ENCODE results near the gene ASAH2B.
"Not testable (repeated sequence)": the region's sequence is repeated elsewhere in the genome, so short reads cannot be mapped to it uniquely, and the experiment has no call there.

Gene ASAH2B

DNA sequence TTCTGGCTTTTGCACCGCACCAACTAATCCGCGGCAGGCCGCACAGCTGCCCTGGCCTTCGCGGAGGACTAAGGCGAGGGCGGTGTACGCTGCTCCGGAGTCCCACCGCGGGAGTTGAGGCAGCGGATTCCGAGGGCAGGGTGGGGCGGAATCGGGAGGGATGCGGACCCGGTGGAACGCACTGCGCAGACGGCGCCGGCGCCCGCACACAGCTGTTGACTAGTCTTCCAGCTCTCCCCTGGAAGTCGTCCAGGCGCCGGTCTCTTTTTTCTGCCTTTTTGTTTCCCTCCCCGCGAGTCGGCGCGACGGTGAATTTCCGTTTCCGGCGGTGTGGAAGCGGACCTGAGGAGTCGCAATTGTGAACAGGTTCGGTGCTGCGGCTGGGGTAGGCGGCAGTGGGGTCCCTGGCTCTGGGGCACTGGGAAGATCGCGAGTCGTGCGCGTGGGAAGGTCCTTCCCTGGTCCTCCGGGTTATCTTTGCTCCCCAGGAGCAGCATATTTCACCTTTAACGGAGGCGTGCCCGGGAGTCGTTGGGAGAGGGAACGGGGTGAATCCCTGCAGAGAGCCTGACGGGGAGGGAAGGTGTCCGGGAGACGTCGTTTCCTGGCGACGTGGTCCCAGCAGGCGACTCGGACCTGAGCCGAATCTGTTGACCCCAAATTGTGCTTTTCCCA lies at the start of gene ASAH2B:
TSS of gene ASAH2B (plus strand) at position 319 of the 675 bp plus-strand sequence. CDS start 5,195 bp downstream, outside the sequence.
- DNase-seq (ENCODE audit: low spot score): peak; percentile 32

- DNase-seq (ENCODE audit: low spot score): not testable (repeated sequence)
Observed at GRCh38 chr10:50697819-50698218, 41.9 kb upstream of the ASAH2B start.

DNA sequence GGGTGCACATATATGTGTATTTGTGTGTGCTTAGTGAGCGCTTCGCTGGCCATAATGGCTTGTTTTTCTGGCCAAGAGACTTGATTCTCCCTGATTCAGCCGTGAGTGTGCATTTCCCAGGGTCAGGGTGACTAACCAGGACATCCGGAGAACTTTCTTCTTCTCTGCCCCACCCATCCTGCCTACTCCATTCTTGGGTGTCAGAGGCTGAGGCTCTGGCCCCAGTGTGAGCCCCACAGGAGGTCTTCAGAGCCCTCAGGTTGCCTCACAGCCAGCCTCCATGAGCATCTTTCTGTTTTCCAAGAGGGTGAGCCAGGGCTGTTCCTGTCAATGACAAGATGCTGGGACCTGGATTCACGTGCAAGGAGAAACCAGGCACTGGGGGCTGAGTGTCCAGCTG lies 37.8 kb upstream of the ASAH2B start:
- DNase-seq (ENCODE audit: low spot score): not testable (repeated sequence)

DNA sequence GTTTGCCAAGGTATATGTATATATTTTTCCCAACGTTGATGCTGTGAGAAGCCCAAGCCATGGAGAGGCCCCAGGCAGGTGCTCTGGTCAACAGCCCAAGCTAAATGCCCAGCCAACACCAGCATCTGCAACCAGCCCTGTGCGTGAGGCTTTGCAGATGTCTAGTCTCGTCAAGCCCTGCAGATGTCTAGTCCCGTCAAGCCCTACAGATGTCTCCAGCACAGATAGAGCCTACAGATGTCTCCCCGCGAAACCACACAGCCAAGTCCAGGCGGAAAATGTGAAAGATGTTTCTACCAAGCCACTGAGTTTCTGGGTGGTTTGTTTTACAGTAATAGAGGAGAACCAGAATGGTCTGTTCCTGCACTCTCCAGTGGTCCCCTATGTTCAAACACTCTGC lies 36.7 kb upstream of the ASAH2B start:
- DNase-seq (ENCODE audit: low spot score): not testable (repeated sequence)

DNA sequence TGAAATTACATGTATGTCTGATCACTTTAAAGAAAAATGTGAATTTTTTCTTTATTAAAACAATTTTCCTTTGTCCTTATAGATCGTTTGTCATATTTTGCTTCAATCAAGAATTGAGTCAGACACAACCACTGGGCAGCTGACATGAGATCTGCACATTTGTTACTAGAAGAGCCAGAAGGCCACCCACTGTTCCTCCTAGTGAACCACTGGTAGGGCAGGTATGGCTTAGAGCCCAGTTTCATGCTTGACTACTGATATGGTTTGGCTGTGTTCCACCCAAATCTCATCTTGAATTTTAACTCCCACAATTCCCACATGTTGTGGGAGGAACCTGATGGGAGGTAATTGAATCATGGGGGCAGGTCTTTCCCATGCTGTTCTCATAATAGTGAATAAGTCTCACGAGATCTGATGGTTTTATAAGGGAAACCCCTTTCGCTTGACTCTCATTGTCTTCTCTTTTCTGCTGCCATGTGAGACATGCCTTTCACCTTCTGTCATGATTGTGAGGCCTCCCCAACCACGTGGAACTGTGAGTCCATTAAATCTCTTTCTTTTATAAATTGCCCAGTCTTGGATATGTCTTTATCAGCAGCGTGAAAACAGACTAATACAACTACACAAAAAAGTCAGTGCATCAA lies 35.2 kb upstream of the ASAH2B start:
- DNase-seq (ENCODE audit: low spot score): not testable (repeated sequence)

DNA sequence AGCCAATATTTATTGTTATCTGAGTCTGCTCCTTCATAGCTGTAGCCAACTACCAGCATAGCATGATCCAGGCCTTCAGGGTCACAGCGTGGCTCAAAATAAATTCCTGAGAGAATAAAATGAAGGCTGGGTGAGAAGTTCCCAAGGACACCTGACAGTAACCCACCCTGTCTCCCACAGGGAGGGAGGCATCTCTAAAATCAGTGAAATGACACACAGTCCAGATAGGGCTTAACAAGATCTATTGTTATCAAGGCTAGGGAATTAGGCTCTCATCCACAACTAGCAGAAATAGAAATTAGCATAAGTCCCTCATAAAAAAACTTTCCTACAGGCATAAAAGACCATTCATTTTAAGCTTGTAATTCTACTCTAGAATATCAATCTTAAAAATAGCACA lies 33.7 kb upstream of the ASAH2B start:
- DNase-seq (ENCODE audit: low spot score): not testable (repeated sequence)

- not testable (repeated sequence) for DNase-seq (ENCODE audit: low spot score)
Observed at GRCh38 chr10:50710241-50710640, 29.5 kb upstream of the ASAH2B start.

GRCh38 chr10:50723812-50724211 lies 15.9 kb upstream of the ASAH2B start:
- DNase-seq (ENCODE audit: low spot score): not testable (repeated sequence)

DNA sequence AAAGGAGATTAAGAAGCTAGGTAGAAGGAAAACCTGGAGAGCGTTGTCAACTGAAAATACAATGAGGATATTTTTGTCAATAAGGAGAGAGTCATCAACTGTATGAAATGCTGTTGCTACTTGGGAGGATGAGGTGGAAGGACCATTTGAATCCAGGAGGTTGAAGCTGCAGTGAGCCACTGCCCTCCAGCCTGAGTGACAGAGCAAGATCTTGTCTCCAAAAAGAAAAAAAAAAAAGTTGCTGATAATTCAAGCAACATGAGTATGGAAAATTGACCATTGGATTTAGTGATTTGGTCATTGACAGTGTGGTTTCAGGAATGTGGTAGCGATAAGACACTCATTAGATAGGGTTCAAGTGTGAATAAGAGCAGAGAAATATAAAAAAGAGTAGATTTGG lies 11.6 kb upstream of the ASAH2B start:
- not testable (repeated sequence) for DNase-seq (ENCODE audit: low spot score)

DNA sequence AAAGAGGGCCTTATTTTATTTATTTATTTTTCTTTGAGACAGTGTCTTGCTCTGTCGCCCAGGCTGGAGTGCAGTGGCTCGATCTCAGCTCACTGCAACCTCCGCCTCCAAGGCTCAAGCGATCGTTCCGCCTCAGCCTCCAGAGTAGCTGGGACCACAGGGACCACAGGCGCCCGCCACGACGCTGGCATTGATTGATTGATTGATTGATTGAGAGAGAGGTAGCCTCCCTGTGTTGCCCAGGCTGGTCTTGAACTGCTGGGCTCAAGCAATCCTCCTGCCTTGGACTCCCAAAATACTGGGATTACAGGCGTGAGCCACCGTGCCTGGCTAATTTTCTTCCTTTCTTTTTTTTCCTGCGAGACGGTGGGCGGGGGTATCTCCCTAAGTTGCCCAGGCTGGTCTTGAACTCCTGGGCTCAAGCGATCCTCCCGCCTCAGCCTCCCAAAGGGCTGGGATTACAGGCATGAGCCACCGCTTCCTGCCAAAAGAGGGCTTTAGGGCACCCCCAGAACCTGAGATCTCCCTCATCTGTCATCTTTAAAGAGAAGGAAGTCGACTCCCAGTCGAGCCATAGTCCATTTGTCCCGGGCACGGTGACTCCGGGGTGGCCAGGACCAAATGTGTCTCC lies 634 bp upstream of the ASAH2B start:
- DNase-seq (ENCODE audit: low spot score): not testable (repeated sequence)

- no peak for DNase-seq (ENCODE audit: low spot score)
Observed at GRCh38 chr10:50740293-50740648, 535 bp downstream of the ASAH2B start.

DNA sequence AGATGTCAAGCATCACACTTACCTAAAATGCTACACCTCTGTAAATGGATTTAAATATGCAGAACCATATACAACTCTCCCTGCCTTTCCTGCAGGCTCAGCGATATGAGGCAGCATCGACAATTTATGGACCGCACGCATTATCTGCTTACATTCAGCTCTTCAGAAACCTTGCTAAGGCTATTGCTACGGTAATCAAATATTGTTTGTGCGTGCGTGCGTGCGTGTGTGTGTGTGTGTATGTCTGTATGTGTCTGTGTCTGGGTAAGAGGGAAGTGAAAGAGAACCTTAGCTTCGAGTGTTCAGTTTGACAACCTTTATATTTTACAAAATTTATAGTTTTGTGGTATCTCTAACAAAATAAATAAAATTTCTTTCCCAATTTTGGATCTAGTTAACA lies 3.1 kb downstream of the ASAH2B start:
- DNase-seq (ENCODE audit: low spot score): not testable (repeated sequence)

- DNase-seq (ENCODE audit: low spot score): not testable (repeated sequence)
Observed at GRCh38 chr10:50766774-50767513, 27.2 kb downstream of the ASAH2B start.

DNA sequence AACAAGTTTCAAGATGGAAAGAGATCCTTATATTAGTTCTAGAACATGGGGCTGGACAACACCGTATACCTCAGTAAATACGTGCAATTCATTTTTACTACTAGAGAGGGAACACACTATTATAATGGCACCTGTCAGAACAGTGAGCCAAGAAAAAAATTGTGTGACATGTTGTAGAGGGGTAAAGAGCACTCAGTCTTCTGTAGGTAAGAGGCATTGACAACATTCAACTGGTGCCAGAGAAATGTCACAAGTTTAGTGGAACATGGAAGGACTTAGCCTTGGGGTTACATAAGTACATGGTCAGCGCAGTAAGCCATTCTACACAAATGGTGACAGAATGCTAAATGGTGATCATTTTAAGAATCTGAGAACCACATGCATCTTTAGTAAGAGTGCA lies 32.3 kb downstream of the ASAH2B start:
- DNase-seq (ENCODE audit: low spot score): not testable (repeated sequence)

- DNase-seq (ENCODE audit: low spot score): not testable (repeated sequence)
Observed at GRCh38 chr10:50774868-50775267, 35.1 kb downstream of the ASAH2B start.

DNA sequence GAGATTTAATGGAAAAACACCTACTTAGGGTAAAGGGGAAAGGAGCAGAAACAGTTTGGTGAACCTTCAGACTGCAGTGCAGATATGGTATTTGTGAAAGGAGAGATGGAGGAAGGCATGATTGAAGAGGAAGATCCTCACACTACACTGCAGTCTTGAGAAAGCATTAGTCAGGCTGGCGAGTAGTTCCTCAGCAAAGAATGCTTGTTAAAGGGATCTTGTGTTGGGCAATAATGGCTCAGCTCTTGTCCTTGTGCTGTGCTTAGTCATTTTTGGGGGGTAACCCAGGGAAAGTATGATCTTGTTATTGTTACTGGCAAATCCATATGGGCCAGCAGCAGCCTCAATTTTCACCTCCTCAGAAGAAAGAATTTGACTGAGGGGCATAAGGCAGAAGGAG lies 40.3 kb downstream of the ASAH2B start:
- not testable (repeated sequence) for DNase-seq (ENCODE audit: low spot score)

- DNase-seq (ENCODE audit: low spot score): not testable (repeated sequence)
Observed at GRCh38 chr10:50782017-50782416, 42.3 kb downstream of the ASAH2B start.

DNA sequence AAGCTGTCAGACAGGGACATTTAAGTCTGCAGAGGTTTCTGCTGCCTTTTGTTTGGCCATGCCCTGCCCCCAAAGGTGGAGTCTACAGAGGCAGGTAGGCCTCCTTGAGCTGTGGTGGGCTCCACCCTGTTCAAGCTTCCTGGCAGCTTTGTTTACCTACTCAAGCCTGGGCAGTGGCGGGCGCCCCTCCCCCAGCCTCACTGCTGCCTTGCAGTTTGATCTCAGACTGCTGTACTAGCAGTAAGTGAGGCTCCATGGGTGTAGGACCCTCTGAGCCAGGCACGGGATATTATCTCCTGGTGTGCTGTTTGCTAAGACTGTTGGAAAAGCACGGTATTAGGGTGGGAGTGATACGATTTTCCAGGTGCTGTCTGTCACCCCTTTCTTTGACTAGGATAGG lies 48.2 kb downstream of the ASAH2B start:
- not testable (repeated sequence) for DNase-seq (ENCODE audit: low spot score)

- peak; percentile 22 for DNase-seq (ENCODE audit: low spot score)
Observed at GRCh38 chr10:50788951-50789945, 49.5 kb downstream of the ASAH2B start.

DNA sequence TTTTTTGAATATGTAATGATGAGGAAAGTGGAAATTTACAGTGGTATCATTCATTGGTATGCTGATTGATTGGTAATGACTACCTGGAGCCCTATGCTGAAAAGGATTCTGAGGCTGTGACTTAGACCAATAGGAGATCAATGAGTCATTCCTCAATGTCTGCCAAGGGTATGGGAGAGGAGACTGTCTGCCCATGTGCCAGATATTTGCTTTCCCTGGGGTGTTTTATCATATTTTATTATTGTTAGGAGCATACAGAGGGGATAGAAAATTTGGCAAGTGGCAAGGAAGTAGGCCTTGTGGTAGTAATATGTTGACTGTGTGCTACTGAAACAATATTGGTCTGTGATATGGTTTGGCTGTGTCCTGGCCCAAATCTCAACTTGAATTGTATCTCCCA lies 54.8 kb downstream of the ASAH2B start:
- DNase-seq (ENCODE audit: low spot score): no peak

- no peak for DNase-seq (ENCODE audit: low spot score)
Observed at GRCh38 chr10:50796693-50797092, 57.0 kb downstream of the ASAH2B start.

All from HuH-7.5 (cell line).